HG03457 (cell line): ENCODE results near the gene CALM3.
"Not testable (repeated sequence)": the region's sequence is repeated elsewhere in the genome, so short reads cannot be mapped to it uniquely, and the experiment has no call there.

ENCODE experiments used
- ATAC-seq: cut with Tn5 transposase; IDR thresholded peaks from one replicate; pipeline ENCODE4 v1.9.1; 2021; ENCODE audit warnings: moderate number of reproducible peaks; ENCODE audit not compliant: unreplicated experiment

CALM3 gene

GRCh38 chr19:46601318-46602224, at the start of gene CALM3:
TSS of gene CALM3 (plus strand) at chr19:46601330. CDS start at chr19:46601435, 105 bp downstream.
- no peak for ATAC-seq

GRCh38 chr19:46552891-46553290, 48.2 kb upstream of the CALM3 start:
- ATAC-seq = no peak

- ATAC-seq = no peak
These were observed 47.0 kb upstream of the CALM3 start for GRCh38 chr19:46554161-46554560.

- ATAC-seq = no peak
These were observed 45.4 kb upstream of the CALM3 start for GRCh38 chr19:46555628-46556280.

- not testable (repeated sequence) for ATAC-seq
These were observed 44.7 kb upstream of the CALM3 start for GRCh38 chr19:46556471-46556870.

GRCh38 chr19:46559203-46559602, 41.9 kb upstream of the CALM3 start:
- ATAC-seq = no peak

- ATAC-seq = not testable (repeated sequence)
These were observed 41.5 kb upstream of the CALM3 start for GRCh38 chr19:46559675-46560074.

- ATAC-seq = no peak
These were observed 36.4 kb upstream of the CALM3 start for GRCh38 chr19:46564701-46565100.

- ATAC-seq = no peak
These were observed 29.6 kb upstream of the CALM3 start for GRCh38 chr19:46571495-46571894.

- ATAC-seq = no peak
These were observed 27.2 kb upstream of the CALM3 start for GRCh38 chr19:46573679-46574498.

GRCh38 chr19:46574533-46574932, 26.6 kb upstream of the CALM3 start:
- ATAC-seq = no peak

GRCh38 chr19:46578450-46578849, 22.7 kb upstream of the CALM3 start:
- no peak for ATAC-seq

- ATAC-seq = no peak
These were observed 21.7 kb upstream of the CALM3 start for GRCh38 chr19:46579361-46579879.

- no peak for ATAC-seq
These were observed 20.9 kb upstream of the CALM3 start for GRCh38 chr19:46580247-46580646.

GRCh38 chr19:46585539-46585938, 15.6 kb upstream of the CALM3 start:
- ATAC-seq = no peak

GRCh38 chr19:46586294-46586693, 14.8 kb upstream of the CALM3 start:
- no peak for ATAC-seq

GRCh38 chr19:46587861-46588260, 13.3 kb upstream of the CALM3 start:
- no peak for ATAC-seq

- ATAC-seq = no peak
These were observed 9.9 kb upstream of the CALM3 start for GRCh38 chr19:46591254-46591653.

- ATAC-seq = no peak
These were observed 9.3 kb upstream of the CALM3 start for GRCh38 chr19:46591870-46592269.

GRCh38 chr19:46596008-46596407, 5.1 kb upstream of the CALM3 start:
- ATAC-seq = no peak

- no peak for ATAC-seq
These were observed 2.7 kb upstream of the CALM3 start for GRCh38 chr19:46598372-46598917.
